Pericardium fibroblast (primary cell): ENCODE data around the gene CYP4F12. TPM values are rescaled to one million over a fixed set of nuclear protein-coding genes. Genes with fewer than 3 reads are reported as not detected.

ENCODE experiments used
- total RNA-seq: library from RNA; depleted of rRNA; stranded (reverse); fragments of >200 nt; gene quantifications from 2 replicates; pipeline ENCODE4 v1.2.3, GENCODE V29; 2015

The CYP4F12 gene
- 0.26 TPM in 1 of 2 replicates, not detected in the other for total RNA-seq

GRCh38 chr19:15672580-15673175 lies at the start of gene CYP4F12:
CYP4F12 (plus strand) TSS chr19:15673087; CDS start chr19:15673530, 443 bp downstream.

GRCh38 chr19:15640294-15640903 lies 32.5 kb upstream of the CYP4F12 start, which contains the start of gene CYP4F3:
CYP4F3 (plus strand) TSS chr19:15640897; CDS start chr19:15641416, 519 bp downstream.

GRCh38 chr19:15727724-15728123 lies 54.8 kb downstream of the CYP4F12 start, which contains the start of gene OR10H2:
OR10H2 (plus strand) TSS chr19:15728024; CDS start chr19:15728044, 20 bp downstream.

GRCh38 chr19:15737722-15738121 lies 64.8 kb downstream of the CYP4F12 start, which contains the start of gene OR10H3:
OR10H3 (plus strand) TSS chr19:15737985; CDS start chr19:15741393, 3,408 bp downstream.

Other genes with a start within 250 kb of the CYP4F12 start
- gene WIZ, start 223.1 kb upstream of the CYP4F12 start, total RNA-seq: 33.3 and 37.6 TPM in 2 replicates
- gene RASAL3, start 208.5 kb upstream of the CYP4F12 start, total RNA-seq: not detected in 2 replicates
- not detected in 2 replicates for gene PGLYRP2, start 193.6 kb upstream of the CYP4F12 start, total RNA-seq
- gene CYP4F22, start 164.6 kb upstream of the CYP4F12 start, total RNA-seq: not detected in 2 replicates
- not detected in 2 replicates for gene CYP4F8, start 57.9 kb upstream of the CYP4F12 start, total RNA-seq
- not detected in 2 replicates for gene CYP4F3, start 32.2 kb upstream of the CYP4F12 start, total RNA-seq
- gene OR10H2, start 54.9 kb downstream of the CYP4F12 start, total RNA-seq: not detected in 2 replicates
- gene OR10H3, start 64.9 kb downstream of the CYP4F12 start, total RNA-seq: not detected in 2 replicates
- not detected in 2 replicates for gene OR10H5, start 114.6 kb downstream of the CYP4F12 start, total RNA-seq
- not detected in 2 replicates for gene OR10H1, start 142.6 kb downstream of the CYP4F12 start, total RNA-seq
- not detected in 2 replicates for gene CYP4F2, start 225.0 kb downstream of the CYP4F12 start, total RNA-seq